Activated naive CD4-positive, alpha-beta T cell treated with anti-CD3 and anti-CD28 coated beads, Interleukin-2, amount 50 U/mL, for 72 hours (primary cell): ENCODE results near the gene CTIF. TPM values are rescaled to one million over a fixed set of nuclear protein-coding genes. Genes with fewer than 3 reads are reported as not detected.

Experiments
- ATAC-seq, 2 donors: fragments of 150-1000 bp; cut with Tn5 transposase; 2 replicates each; pipeline ENCODE4 v1.10.0; 2021; ENCODE audit warnings: mild to moderate bottlenecking in 2 of 2, moderate library complexity in 2 of 2
- DNase-seq, 2 donors: peaks; one replicate each; pipeline ENCODE4 v3.0.0; 2021 to 2022; ENCODE audit warnings: low spot score in 2 of 2
- H3K27ac Mint-ChIP-seq, 2 donors: one replicate each; pipeline ENCODE4 v1.8.0; 2022; ENCODE audit warnings: mild to moderate bottlenecking in 2 of 2, mixed read lengths in 2 of 2
- H3K36me3 Mint-ChIP-seq, 2 donors: one replicate each; pipeline ENCODE4 v1.8.0; 2022; ENCODE audit warnings: mixed read lengths in 2 of 2
- H3K9me3 Mint-ChIP-seq, 2 donors: one replicate each; pipeline ENCODE4 v1.8.0; 2022; ENCODE audit warnings: mixed read lengths in 2 of 2
- total RNA-seq, 2 donors: library from RNA; stranded (reverse); gene quantifications; one replicate each; pipeline ENCODE4 v1.2.3, GENCODE V29; 2022

CTIF gene
- total RNA-seq, 2 donors from 2014 or later, result 2.4 to 7.9 TPM

GRCh38 chr18:48752928-48753327, 214.1 kb downstream of the CTIF start:
- no peak for ATAC-seq
- no peak overlapping the region for H3K27ac Mint-ChIP-seq
- no peaks in the 10 kb centered on the region for H3K9me3 Mint-ChIP-seq
- DNase-seq, result no peak
- no peaks in the 10 kb centered on the region for H3K36me3 Mint-ChIP-seq

- ATAC-seq (no peak), DNase-seq (no peak)
- Mint-ChIP-seq H3K27ac (no peak overlapping the region), H3K9me3 (no peaks in the 10 kb centered on the region), H3K36me3 (no peaks in the 10 kb centered on the region)
Measured at GRCh38 chr18:48753691-48754090, 214.9 kb downstream of the CTIF start.

- Mint-ChIP-seq H3K36me3 (no peaks in the 10 kb centered on the region), H3K27ac (no peak overlapping the region), H3K9me3 (no peaks in the 10 kb centered on the region)
- ATAC-seq (no peak), DNase-seq (no peak)
Measured at GRCh38 chr18:48754559-48754958, 215.7 kb downstream of the CTIF start.

GRCh38 chr18:48754993-48755473, 216.2 kb downstream of the CTIF start:
- DNase-seq (no peak), ATAC-seq (no peak)
- Mint-ChIP-seq H3K36me3 (no peaks in the 10 kb centered on the region), H3K27ac (no peak overlapping the region), H3K9me3 (no peaks in the 10 kb centered on the region)

GRCh38 chr18:48756511-48757226, 217.8 kb downstream of the CTIF start:
- DNase-seq, result no peak
- no peak overlapping the region for H3K27ac Mint-ChIP-seq
- no peaks in the 10 kb centered on the region for H3K9me3 Mint-ChIP-seq
- no peak for ATAC-seq
- H3K36me3 Mint-ChIP-seq, result no peaks in the 10 kb centered on the region

- ATAC-seq (no peak), DNase-seq (no peak)
- H3K9me3 Mint-ChIP-seq, result no peaks in the 10 kb centered on the region
- no peak overlapping the region for H3K27ac Mint-ChIP-seq
- H3K36me3 Mint-ChIP-seq, result no peaks in the 10 kb centered on the region
Measured at GRCh38 chr18:48757367-48757766, 218.5 kb downstream of the CTIF start.

GRCh38 chr18:48757906-48758305, 219.1 kb downstream of the CTIF start:
- DNase-seq (no peak), ATAC-seq (no peak)
- Mint-ChIP-seq H3K27ac (no peak overlapping the region), H3K9me3 (no peaks in the 10 kb centered on the region), H3K36me3 (no peaks in the 10 kb centered on the region)

GRCh38 chr18:48761582-48761981, 222.8 kb downstream of the CTIF start:
- ATAC-seq (no peak), DNase-seq (no peak)
- Mint-ChIP-seq H3K36me3 (no peaks in the 10 kb centered on the region), H3K27ac (no peak overlapping the region), H3K9me3 (no peaks in the 10 kb centered on the region)

- Mint-ChIP-seq H3K36me3 (no peaks in the 10 kb centered on the region), H3K27ac (peak overlapping the region in 1 of 2 donors; percentile 6)
- no peak for ATAC-seq
Measured at GRCh38 chr18:48762022-48762421, 223.2 kb downstream of the CTIF start.

GRCh38 chr18:48762836-48763718, 224.2 kb downstream of the CTIF start:
- no peak overlapping the region for H3K27ac Mint-ChIP-seq
- H3K9me3 Mint-ChIP-seq, result no peaks in the 10 kb centered on the region
- DNase-seq, result no peak
- H3K36me3 Mint-ChIP-seq, result no peaks in the 10 kb centered on the region
- no peak for ATAC-seq

More at GRCh38 chr18:48762022-48762421, 223.2 kb downstream of the CTIF start:
- DNase-seq, result no peak
- H3K9me3 Mint-ChIP-seq, result no peaks in the 10 kb centered on the region

GRCh38 chr18:48763719-48764100, 224.9 kb downstream of the CTIF start:
- DNase-seq (no peak), ATAC-seq (no peak)
- Mint-ChIP-seq H3K9me3 (no peaks in the 10 kb centered on the region), H3K27ac (no peak overlapping the region), H3K36me3 (no peaks in the 10 kb centered on the region)

- Mint-ChIP-seq H3K36me3 (no peaks in the 10 kb centered on the region), H3K27ac (no peak overlapping the region)
- ATAC-seq, result no peak
Measured at GRCh38 chr18:48765053-48765452, 226.2 kb downstream of the CTIF start.

GRCh38 chr18:48766026-48766425, 227.2 kb downstream of the CTIF start:
- DNase-seq (no peak), ATAC-seq (no peak)
- no peaks in the 10 kb centered on the region for H3K9me3 Mint-ChIP-seq
- no peaks in the 10 kb centered on the region for H3K36me3 Mint-ChIP-seq
- H3K27ac Mint-ChIP-seq, result no peak overlapping the region

More at GRCh38 chr18:48765053-48765452, 226.2 kb downstream of the CTIF start:
- no peak for DNase-seq
- H3K9me3 Mint-ChIP-seq, result no peaks in the 10 kb centered on the region

- Mint-ChIP-seq H3K9me3 (no peaks in the 10 kb centered on the region), H3K27ac (no peak overlapping the region), H3K36me3 (no peaks in the 10 kb centered on the region)
- DNase-seq, result no peak
- no peak for ATAC-seq
Measured at GRCh38 chr18:48766487-48766886, 227.7 kb downstream of the CTIF start.

- ATAC-seq (no peak), DNase-seq (no peak)
- no peaks in the 10 kb centered on the region for H3K9me3 Mint-ChIP-seq
- H3K36me3 Mint-ChIP-seq, result no peaks in the 10 kb centered on the region
- H3K27ac Mint-ChIP-seq, result no peak overlapping the region
Measured at GRCh38 chr18:48767090-48767690, 228.4 kb downstream of the CTIF start.

- ATAC-seq, result no peak
- DNase-seq, result no peak
- H3K36me3 Mint-ChIP-seq, result no peaks in the 10 kb centered on the region
- H3K9me3 Mint-ChIP-seq, result no peaks in the 10 kb centered on the region
- no peak overlapping the region for H3K27ac Mint-ChIP-seq
Measured at GRCh38 chr18:48769006-48769636, 230.3 kb downstream of the CTIF start.

GRCh38 chr18:48770243-48770642, 231.4 kb downstream of the CTIF start:
- H3K27ac Mint-ChIP-seq, result no peak overlapping the region

More at GRCh38 chr18:48770243-48770642, 231.4 kb downstream of the CTIF start:
- ATAC-seq, result no peak
- Mint-ChIP-seq H3K36me3 (no peaks in the 10 kb centered on the region), H3K9me3 (no peaks in the 10 kb centered on the region)
- DNase-seq, result no peak
